ENCODE data around the gene PHKB.
"Not testable (repeated sequence)": the region's sequence is repeated elsewhere in the genome, so short reads cannot be mapped to it uniquely, and the experiment has no call there.

Gene PHKB

GRCh38 chr16:47507701-47508100 is 46.6 kb downstream of the PHKB start:
- no peak for DNase-seq (ENCODE audit: low read depth)

DNA sequence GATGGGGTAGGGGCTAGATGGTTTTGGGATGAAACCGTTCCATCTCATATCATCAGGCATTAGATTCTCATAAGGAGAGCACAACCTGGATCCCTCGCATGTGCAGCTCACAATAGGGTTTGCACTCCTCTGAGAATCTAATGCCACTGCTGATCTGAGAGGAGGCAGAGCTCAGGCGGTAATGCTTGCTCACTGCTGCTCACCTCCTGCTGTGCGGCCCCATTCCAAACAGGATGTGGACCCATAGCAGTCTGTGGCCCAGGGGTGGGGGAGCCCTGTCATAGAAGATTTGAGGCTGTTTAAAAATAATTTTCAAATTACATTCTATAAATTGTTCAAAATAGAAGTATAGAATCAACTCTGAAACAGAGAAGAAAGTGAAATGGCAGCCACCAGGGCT is 50.8 kb downstream of the PHKB start:
- DNase-seq (ENCODE audit: low read depth) = no peak

- DNase-seq (ENCODE audit: low read depth) = no peak
These were observed 57.9 kb downstream of the PHKB start for GRCh38 chr16:47519037-47519436.

GRCh38 chr16:47519546-47519945 is 58.4 kb downstream of the PHKB start:
- no peak for DNase-seq (ENCODE audit: low read depth)

DNA sequence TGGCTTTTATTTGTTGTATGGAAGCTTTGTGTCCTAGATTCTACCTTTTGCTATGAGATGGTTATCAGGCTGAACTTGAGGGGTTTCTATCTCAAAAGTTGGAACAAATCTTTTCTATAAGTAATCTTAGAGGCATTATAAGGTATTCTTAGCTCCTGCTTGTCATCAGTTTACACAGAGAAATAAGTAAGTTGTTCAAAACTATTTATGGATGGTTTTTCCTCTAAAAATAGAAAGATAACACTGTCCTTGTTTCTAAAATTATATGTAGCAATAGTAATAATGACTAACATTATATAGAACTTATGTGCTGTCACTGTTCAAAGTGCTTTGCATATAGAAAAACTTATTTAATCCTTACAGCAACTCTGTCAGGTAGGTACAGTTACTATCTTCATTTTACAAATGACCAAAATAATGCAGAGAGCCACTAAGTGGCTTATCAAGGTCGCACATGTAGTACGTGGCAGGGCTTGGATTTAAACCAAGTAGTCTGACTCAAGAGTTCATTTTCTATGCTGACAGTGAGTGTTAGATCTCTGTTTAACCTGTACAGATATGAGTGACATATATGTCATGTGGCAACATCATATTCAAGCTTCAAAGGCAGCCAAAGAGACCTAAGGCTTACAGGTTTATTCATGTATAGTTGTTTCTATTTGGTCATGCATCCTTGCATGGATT is 59.0 kb downstream of the PHKB start:
- DNase-seq (ENCODE audit: low read depth) = no peak

- DNase-seq (ENCODE audit: low read depth) = no peak
These were observed 62.3 kb downstream of the PHKB start for GRCh38 chr16:47523342-47524006.

DNA sequence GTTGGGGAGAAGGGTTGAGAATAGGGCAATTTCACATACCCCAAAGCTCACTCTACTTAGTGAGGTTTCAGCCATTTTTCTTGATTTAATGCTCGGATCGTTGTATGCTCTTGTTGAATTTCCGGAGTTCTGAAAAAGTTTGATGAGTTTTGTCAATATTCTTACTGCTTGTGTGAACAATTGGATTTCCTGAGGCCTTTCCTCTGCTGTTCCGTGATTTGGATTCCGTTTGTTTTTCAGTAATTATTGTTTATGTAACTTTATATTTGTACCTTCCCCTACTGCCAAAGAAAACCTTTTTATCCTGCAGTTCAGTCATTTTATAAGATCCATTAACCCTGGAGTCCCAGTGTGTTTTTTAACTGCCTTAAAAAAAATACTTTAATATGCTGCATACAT is 62.9 kb downstream of the PHKB start:
- DNase-seq (ENCODE audit: low read depth) = no peak

DNA sequence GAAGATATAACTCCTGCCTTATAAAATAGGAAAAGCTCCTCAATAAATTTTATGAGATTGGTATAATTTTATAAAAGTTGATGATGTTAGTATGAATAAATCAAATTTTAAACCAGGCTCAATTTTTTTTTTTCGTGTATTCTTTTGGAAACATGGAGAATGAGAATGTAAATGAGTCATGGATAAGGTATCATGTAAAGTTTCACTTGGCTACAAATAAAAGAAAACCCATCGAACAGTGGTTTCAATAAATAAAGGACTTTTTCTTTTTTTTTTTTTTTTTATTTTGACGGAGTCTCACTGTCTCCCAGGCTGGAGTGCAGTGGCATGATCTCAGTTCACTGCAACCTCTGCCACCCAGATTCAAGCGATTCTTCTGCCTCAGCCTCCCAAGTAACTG is 67.3 kb downstream of the PHKB start:
- no peak for DNase-seq (ENCODE audit: low read depth)

DNA sequence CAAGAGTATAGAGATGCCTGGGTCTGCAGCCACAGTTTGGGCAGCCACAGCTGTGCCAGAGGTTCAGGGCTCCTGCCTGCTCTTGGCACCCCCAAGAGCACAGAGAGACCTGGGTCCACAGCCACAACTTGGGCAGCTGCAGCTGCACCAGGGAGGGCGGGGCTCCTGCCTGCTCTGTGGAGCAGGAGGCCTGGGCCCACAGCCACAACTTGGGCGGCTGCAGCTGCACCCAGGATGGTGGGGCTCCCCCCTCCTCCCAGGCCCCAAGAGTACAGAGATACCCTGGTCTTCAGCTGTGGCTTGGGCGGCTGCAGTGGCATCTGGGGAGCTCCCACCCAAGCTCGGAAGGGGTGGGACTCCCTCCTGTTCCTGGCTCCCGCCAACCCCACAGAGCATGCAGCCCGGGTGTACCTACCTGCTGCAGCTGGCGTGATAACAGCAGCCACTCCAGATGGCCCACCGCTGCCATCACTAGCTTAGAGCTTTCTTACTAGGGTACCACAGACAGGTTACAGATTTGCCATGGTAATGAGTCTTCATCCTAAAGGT is 72.7 kb downstream of the PHKB start:
- no peak for DNase-seq (ENCODE audit: low read depth)

- no peak for DNase-seq (ENCODE audit: low read depth)
These were observed 77.3 kb downstream of the PHKB start for GRCh38 chr16:47538472-47538871.

- not testable (repeated sequence) for DNase-seq (ENCODE audit: low read depth)
These were observed 78.9 kb downstream of the PHKB start for GRCh38 chr16:47539707-47540670.

- not testable (repeated sequence) for DNase-seq (ENCODE audit: low read depth)
These were observed 80.0 kb downstream of the PHKB start for GRCh38 chr16:47541135-47541534.

- DNase-seq (ENCODE audit: low read depth) = not testable (repeated sequence)
These were observed 83.1 kb downstream of the PHKB start for GRCh38 chr16:47544255-47544654.

DNA sequence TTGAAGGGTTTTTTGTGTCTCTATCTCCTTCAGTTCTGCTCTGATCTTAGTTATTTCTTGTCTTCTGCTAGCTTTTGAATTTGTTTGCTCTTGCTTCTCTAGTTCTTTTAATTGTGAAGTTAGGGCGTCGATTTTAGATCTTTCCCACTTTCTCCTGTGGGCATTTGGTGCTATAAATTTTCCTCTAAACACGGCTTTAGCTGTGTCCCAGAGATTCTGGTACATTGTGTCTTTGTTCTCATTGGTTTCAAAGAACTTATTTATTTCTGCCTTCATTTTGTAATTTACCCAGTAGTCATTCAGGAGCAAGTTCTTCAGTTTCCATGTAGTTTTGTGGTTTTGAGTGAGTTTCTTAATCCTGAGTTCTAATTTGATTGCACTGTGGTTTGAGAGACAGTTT is 90.1 kb downstream of the PHKB start:
- not testable (repeated sequence) for DNase-seq (ENCODE audit: low read depth)

GRCh38 chr16:47551767-47552166 is 90.6 kb downstream of the PHKB start:
- not testable (repeated sequence) for DNase-seq (ENCODE audit: low read depth)

GRCh38 chr16:47553853-47554564 is 92.9 kb downstream of the PHKB start:
- no peak for DNase-seq (ENCODE audit: low read depth)

DNA sequence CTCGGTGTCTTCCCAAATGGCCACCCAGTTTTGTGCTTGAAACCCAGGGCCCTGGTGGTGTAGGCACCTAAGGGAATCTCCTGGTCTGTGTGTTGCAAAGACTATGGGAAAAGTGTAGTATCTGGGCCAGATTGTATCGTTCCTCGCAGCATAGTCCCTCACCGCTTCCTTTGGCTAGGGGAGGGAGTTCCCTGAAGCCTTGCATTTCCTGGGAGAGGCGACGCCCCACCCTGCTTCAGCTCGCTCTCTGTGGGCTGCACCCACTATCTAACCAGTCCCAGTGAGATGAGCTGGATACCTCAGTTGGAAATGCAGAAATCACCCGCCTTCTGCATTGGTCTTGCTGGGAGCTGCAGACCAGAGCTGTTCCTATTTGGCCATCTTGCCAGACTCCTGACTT is 93.5 kb downstream of the PHKB start:
- not testable (repeated sequence) for DNase-seq (ENCODE audit: low read depth)

- DNase-seq (ENCODE audit: low read depth) = no peak
These were observed 100.2 kb downstream of the PHKB start for GRCh38 chr16:47561286-47561685.

- DNase-seq (ENCODE audit: low read depth) = no peak
These were observed 101.2 kb downstream of the PHKB start for GRCh38 chr16:47562366-47562765.

DNA sequence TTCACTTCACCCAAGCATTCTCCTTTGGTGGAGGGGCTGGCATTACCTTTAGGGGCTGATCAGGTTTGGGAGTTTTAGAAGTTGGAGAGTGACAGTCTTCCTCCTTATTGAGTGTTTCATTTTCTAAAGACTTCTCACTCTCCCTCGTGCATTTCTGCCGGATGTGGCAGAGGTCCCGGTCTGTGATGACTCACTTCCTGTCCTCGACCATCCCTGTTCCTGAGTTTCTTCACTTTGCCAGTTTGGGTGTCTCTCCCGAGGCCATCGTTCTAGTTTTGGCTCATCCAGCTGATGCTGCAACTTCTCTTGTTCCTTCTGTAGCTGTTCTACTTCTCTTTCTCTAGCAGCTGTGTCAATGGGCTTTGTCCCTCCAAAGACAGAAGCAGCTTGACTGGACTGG is 104.3 kb downstream of the PHKB start:
- peak; percentile 69 for DNase-seq (ENCODE audit: low read depth)

DNA sequence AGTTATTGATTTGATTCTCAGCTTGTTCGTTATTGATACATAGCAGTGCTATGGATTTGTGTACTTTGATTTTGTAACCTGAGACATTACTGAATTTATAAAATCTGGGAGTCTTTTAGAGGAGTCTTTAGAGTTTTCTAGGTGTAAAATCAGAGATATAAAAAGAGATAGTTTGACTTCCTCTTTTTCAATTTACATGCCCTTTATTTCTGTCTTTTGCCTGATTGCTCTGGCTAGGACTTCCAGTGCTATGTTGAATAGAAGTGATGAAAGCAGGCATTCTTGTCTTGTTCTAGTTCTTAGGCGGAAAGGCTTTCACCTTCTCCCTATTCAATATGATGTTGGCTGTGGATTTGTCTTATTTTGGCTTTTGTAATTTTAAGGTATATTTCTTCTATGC is 106.2 kb downstream of the PHKB start:
- no peak for DNase-seq (ENCODE audit: low read depth)

GRCh38 chr16:47568351-47568750 is 107.2 kb downstream of the PHKB start:
- no peak for DNase-seq (ENCODE audit: low read depth)
